GM18873 (cell line): ENCODE data around the gene EPB42.
"Not testable (repeated sequence)": the region's sequence is repeated elsewhere in the genome, so short reads cannot be mapped to it uniquely, and the experiment has no call there.

Source experiments
- ATAC-seq: cut with Tn5 transposase; IDR thresholded peaks from one replicate; pipeline ENCODE4 v1.9.1; 2021; ENCODE audit warnings: mild to moderate bottlenecking, moderate library complexity, moderate number of reproducible peaks; ENCODE audit not compliant: unreplicated experiment, low FRiP score

EPB42 gene

DNA sequence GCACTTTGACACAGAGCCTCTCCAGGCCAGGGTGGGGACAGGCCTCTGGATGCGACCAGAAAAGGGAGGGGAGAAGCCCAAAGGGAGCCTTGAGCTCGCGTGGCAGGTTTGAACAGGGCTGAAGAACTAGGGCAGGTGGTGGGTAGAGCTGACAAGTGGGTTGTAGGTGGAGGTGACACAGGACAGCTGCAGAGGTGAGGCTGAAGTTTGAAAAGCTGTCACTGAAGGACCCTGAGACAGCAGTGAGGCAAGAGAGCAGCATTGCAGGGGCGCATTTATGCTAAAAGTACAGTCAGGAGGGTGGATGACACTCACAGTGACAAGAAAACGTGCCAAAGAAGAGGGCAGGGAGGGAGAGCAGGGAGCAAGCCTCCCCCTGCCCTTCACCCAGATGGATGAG, 21.8 kb upstream of the EPB42 start:
- ATAC-seq, result no peak

DNA sequence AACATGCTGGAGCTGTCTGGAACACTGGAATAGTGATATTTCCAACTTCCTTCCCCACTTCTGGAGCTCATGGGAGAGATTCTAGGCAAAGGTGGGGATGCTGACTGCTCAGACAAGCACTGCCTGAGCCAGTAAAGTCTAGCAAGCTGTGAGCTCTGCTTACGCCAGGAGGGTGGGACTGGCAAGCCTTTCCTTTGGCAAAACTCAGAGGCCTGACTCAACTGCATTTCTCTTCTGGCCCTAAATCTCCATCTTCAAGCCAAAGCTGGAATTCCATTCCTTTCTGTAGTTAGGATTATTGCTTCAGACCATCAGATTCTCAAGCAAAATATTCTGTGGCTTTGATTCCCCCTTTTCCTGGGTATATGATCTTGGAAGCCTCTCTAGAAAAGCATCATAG, 20.3 kb upstream of the EPB42 start:
- ATAC-seq, result no peak

DNA sequence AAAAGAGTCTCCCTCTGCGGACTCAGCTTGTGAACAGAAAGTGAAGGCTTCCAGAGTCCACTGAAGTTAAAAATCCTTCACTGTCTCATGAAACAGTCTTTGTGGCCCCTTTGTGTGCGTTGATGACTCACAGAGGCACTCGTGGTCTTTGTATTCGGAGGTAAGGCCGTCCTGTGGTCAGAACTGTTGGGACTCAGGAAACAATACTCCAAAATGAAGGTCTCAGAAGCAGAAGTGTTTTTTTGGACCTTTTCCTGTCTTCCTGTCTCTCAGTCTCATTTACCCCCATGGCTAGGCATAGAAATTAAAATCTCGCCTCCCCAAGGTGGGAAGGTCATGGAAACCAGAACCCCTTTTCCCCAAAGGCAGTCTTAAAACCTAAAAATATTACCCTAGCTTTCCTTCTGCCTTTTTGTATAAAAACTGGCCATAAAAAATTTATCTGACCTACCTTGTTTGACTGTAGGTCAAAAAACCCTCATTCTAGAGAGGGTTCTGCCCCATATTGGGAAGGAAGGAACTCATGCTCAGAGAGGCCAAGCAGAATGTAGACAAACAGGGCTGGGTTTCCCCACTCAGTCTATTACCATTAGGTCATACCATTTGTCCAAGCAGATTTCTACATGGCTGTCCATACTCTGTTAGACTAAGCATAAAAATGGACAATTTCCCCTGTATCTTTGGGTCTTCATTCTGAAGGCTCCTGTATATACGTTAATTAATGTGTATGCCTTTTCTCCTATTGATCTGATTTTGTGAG, 19.1 kb upstream of the EPB42 start:
- no peak for ATAC-seq

DNA sequence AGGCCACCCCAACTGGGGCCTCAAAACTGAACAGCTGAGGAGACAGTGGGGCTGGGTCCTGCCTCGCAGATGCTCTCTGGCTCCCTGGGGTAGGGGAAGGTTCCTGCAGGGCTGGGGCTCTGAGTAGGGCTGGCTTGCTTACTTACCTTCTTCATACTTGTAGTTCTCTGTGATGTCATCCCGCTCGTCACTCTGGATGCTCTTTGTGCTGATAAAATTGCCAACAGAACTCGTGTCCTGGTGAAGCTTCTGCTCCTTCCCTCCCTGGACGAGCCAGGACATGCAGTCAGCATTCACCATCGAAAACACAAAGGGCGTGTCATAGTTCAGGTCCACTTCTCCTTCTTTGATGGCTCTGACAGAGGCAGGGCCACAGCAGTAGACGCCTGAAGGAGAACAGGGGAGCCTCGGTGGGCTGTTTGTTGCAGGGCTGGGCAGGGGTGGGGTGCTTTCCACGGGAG, 17.9 kb upstream of the EPB42 start:
- no peak for ATAC-seq

DNA sequence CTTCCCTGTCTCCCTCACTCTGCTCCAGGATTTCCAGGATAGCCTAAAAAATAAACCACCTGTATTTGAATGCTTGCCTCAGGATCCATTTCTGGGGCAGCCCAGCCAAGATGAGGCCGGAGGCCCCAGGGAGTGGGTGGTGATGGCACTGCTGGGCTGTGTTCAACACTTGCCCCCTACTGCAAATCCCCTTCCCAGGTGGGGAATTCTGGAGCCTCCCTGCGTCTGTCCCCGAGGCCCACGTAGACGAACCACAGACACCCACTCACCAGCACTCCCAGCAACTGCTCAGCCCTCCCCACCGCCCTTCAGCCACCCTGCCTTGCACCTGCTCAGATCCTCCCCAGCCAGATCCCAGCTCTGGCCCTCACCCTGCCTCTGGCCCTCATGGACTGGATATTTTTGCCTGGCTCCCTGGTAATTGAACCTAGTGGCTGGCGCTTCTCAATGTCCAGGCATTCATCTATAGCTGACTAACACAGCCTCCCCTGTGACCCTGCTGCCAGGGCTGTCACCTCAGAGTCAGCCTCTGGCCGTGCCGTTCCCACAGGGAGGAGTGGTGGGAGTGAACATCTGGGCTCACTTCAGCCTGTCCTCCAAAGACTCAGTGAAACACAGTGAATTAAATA, 17.1 kb upstream of the EPB42 start:
- no peak for ATAC-seq

DNA sequence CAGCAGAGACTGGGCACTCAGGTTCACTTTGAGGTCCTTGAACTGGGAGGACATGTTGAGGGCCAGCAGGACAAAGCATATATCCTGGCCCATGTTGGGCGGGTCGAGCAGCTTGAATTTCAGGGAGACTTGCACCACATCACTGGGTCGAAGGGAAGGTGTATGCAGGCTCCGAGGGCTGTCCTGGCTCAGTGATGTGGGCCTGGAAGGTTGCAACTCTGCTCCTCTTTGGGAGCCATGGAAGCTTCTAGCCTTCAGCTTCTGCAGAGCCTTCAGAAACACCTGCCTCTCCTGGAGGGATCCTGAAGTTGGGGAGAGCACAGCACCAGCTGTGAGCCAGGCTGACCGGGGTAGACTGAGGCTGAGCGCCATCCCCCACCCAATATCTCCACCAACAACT, 14.7 kb upstream of the EPB42 start:
- no peak for ATAC-seq

DNA sequence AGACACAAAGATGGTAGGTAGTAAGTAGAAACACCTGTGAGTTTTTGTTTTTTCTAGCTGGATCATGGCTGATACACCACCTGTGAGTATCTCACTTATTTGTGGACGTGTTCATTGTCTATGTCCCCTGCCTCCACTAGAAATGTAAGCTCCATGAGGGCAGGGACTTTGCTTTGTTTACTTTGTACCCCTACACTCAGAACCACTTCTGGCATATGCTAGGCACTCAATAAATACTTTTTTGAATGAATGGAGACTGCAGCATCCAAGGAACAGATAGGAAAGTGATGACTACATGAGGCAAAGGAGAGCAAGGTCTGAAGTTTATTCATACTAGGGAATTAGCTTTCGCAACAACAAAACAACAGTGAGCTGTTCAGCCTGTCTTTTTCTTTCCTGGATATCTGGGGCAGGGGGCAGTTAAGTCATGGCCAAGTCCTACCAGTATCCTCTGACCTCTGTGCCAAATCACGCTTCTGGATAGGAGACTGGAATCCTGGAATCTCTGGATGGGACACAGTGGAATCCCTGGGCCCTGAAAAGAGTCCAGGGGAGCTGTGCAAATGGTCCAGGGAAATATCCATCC, 11.6 kb upstream of the EPB42 start:
- ATAC-seq, result no peak

DNA sequence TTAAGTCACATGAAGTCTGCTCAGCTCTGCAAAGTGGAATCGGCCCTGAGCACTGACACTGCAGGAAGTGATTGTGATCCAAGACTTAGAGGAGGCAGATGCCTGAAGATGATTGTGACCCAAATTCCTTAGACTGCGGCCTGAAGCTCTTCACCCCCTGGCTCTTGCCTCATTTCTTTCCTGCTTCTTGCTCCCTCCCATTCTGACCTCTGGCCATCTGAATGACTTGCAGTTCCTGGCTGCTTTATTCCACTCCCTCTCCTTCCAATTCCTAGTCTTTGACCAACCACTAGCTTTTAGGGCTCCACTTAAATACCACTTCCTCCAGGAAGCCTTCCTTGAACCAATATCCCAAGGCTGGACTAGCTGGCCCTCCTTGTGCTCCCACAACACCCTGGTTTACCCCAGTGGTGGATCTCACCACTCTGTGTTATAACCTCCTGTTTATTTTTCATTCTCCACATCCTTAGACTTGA, 9.9 kb upstream of the EPB42 start:
- ATAC-seq, result no peak

DNA sequence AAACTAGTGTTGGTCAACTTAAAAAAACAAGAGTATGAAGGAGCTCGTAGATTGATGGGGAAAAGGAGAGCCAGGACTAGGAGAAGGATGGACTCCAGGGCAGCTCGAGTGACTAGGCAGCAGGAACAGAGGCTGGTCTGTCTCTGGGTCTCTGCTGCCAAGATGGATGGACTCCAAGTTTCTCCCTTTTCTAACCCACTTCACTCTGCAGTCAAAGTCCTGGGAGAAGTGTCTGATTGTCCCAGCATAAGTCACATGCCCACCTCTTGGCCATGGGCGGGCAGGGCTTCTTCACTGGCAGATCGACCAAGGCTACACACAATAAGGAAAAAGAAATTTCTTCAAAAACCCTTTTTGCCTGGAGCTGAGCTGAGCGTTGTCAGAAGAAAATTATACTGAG, 9.2 kb upstream of the EPB42 start:
- ATAC-seq, result no peak

DNA sequence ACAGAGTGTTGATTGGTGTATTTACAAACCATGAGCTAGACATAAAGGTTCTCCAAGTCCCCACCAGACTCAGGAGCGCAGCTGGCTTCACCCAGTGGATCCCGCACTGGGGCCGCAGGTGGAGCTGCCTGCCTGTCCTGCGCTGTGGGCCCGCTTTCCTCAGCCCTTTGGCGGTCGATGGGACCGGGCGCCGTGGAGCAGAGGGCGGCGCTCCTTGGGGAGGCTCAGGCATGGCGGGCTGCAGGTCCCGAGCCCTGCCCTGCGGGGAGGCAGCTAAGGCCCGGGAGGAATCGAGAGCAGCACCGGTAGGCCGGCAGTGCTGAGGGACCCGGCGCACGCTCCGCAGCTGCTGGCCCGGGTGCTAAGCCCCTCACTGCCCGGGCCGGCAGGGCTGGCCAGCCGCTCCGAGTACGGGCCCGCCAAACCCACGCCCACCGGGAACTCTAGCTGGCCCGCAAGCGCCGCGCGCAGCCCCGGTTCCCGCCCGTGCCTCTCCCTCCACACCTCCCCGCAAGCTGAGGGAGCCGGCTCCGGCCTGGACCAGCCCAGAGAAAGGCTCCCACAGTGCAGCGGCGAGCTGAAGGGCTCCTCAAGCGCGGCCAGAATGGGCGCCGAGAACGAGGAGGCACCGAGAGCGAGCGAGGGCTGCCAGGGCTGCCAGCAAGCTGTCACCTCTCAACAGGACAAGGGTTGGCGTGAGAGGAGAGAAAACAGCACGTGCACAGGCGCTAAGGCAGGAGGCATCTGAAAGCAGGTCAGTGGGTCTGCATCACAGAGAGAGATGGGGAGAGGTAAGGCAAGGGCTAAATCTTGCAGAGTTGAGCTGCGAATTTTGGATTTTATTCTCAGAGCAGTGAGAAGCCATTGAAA, 5.9 kb upstream of the EPB42 start:
- ATAC-seq, result no peak

DNA sequence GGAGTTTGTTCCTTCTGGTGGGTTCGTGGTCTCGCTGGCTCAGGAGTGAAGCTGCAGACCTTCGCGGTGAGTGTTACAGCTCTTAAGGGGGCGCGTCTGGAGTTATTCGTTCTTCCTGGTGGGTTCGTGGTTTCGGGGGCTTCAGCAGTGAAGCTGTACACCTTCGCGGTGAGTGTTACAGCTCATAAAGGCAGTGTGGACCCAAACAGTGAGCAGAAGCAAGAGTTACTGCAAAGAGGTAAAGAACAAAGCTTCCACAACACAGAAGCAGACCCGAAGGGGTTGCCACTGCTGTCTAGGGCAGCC, 5.1 kb upstream of the EPB42 start:
- not testable (repeated sequence) for ATAC-seq

DNA sequence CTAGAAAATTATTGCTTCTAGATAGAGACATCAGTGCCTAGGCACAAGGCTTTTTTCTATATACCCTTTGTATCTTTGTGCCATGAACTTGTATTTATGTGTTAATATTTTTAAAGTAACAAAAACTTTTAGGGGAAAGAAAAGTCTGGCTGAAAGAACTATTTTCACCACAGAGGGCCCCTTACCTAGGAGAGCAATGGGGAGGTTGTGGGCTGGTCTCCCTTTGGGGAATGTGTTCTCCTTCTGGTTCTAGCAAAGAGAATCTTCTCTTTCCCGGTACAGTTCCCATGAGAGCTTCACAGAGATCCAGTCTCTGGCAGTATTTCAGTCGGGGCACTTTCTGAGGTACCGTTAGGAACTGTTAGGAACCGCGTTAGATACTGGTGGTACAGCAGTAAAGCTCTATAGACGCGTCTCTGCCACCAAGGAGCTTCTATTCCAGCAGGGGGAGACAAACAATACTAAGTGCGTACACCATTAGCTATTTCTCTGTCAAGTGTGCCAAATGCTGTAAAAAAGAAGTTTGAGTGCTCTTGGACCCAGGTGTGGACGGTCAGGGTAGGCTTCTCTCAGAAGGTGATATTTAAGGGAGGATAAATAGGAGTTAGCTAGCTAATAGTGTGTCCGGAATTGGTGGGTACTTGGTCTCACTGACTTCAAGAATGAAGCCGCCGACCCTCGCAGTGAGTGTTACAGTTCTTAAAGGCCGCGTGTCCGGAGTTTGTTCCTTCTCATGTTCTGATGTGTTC, 4.6 kb upstream of the EPB42 start:
- no peak for ATAC-seq

DNA sequence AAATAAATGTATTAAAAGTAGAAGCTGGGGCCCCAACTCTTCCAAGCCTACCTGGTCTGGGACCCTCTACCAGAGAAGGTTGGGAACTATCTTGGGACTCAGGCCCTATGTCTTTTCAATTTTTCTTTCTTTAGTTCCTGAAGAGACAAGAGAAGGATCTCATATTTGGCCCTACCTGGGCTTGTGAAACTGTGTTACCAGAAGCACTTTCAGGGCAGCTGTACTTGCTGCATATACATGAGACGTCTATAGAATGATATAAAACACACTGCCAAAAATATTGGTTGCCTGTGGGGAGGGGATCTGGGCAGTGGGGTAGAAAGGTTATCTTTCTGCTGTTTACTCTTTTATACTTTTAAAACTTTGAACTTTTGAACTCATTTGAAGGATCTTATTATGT, 604 bp upstream of the EPB42 start:
- no peak for ATAC-seq

DNA sequence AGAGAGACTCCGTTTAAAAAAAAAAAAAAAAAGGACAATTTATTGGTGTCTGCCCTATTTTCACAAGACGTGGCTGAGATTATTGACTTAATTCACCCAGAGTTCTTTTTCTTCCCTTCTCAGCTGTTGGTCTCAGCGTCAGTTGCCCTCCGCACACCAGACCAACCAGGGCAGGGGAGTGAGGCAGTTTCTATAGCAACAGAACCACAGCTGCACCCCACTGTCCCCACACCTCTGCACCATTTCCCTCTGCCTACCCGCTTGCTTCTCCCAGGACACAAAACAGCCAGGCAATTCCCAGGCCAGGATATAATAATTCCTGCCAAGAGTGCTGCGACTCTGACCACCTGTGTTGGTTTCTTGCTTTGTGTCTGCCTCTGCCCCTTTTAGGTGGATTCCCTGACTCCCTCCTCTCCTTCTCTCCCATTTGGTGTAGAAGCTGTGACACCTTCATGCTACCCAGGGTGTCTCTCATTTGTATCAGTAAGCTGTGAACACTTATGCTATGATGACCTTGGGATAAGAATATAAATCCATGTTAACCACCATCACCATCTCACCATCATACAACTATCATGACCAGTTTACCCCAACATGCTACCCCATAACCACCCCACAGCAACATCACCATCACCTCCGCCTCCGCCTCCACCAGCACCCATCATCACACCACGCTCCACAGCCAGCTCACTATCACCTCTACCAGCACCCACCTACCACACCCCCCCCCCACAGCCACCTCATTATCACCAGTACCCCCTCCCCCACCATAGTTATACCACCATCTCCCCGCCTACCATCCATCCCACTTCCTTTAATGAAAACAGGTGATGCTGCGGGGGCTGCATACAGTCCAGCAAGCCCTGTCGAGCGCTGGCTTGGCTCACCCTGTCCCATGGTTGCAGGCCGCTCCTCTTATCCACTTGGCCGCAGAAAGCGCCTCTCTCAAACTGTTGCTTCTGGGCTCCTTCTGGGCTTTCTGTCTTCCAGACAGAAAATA, 589 bp downstream of the EPB42 start:
- ATAC-seq, result no peak

DNA sequence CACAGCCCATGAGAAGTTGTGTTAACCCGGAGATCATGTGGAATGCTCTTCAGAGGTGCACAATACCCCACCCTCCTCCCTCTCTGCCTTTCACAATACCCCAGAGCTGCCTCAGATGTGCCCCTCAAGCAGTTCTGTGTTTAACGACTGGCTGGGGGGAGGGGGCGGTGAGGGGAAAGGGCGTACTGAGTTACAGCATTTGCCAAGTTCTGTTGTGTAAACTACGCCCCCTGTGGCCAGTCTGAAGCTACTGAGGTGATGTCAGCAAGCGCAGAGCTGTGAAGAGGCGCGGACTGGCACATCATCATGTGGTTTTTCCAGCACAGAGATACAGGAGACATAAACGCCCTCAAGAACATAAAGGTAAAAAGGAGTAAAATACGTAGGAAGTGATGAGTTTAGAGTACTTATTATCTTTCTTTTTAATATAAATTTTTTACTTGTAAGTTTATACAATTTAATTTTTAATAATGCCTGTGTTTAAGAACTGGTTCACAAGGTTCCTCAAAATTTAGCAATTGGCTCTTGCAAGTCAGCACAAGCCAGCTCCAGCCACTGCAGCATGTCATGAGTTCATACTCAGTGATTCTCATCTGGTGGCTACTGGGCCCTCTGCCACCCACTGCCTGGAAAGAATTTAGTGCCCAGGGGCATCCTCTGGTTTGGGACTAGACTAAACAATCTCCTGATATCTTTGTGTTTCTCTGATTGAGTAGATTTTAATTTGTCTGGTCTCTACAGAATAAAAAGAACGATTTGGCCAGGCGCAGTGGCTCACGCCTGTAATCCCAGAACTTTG, 1.7 kb downstream of the EPB42 start:
- ATAC-seq, result no peak

DNA sequence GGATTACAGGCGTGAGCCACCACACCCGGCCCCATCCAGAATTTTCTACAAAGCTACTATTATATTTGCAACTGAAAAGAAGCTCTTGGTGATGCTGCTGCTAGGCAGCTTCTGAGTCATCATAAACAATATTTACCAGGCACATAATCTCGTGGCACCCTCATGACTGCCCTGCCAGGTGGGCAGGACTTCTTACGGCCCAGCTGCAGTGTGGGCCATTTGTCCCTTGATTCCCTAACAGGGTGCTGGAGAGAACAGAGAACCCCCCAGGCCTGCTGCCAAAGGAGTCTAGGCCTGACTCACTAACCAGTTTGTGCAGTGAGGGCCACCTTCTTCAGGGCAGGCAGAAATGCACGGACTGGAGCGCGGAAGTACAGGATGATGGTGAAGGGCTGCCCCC, 4.9 kb downstream of the EPB42 start:
- no peak for ATAC-seq

DNA sequence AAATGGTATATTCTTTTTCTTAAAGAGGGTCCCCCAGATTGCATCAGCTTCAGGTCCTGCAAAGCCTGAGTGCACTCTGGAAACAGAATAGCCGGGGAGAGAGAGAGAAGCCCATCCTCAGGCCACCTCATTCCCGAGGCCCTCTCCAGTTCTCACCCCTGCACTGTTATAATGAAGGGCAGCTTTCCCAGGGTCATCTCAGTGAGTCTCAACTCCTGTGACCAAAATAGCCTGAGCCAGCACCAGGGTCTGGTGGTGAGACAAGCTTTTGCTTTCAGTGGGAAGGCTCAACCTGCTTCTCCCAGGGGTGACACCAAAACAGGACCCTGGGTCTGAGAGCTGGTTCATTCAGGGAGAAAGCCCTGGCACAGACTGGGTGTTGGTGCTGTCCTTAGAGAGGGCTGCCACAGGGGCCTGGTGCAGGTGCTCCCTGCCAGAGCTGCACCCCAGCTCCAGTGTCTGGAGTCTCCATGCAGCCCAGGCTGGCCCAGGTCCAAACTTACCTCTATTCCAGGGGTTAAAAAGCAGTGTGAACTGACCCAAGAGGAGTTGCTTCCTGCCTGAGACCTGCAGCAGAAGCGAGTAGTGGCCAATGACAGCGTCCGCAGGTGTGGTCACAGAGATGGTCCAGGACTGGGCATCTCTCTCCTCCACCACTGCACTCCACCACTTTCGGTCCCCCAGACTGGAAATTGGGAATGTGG, 6.1 kb downstream of the EPB42 start:
- ATAC-seq, result no peak

DNA sequence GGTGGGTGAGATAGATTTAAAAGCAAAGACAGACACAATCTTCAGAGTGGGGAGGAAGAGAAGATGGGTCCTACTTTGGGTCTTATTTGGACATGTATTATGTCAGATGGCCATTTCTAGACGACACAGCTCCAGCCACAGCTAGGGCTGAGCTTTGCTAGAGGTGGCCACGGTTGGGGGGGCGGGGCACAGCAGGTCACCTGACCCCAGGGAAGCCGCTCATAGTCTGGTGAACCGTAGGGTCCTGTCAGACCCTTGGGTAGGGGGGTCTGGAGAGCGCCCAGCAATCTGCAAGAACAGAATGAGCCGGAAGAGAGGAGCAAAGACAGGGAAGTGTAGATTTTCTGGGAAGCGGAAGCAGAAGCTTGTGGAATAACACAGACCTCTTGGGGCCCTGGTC, 6.6 kb downstream of the EPB42 start:
- no peak for ATAC-seq
